CD4-positive, CD25-positive, alpha-beta regulatory T cell (primary cell): ENCODE measurements around the gene MOB4. TPM values are rescaled to one million over a fixed set of nuclear protein-coding genes. Genes with fewer than 3 reads are reported as not detected.
"Not testable (repeated sequence)": the region's sequence is repeated elsewhere in the genome, so short reads cannot be mapped to it uniquely, and the experiment has no call there.

Source experiments
- ATAC-seq, 2 donors: fragments of 150-1000 bp; cut with Tn5 transposase; one replicate each; pipeline ENCODE4 v1.10.0; 2021; ENCODE audit warnings: low read depth in 2 of 2, moderate number of reproducible peaks in 2 of 2, moderate library complexity in 1 of 2
- DNase-seq, 3 donors: peaks; one replicate each; pipeline versions ENCODE4 v3.0.0 to v3.0.0-alpha.2; 2012 to 2022; ENCODE audit warnings: mixed read lengths in 1 of 3
- H3K27ac ChIP-seq: one replicate; pipeline ENCODE4 v1.7.0; 2013; ENCODE audit warnings: mild to moderate bottlenecking, low read length; ENCODE audit not compliant: insufficient read depth, poor library complexity, severe bottlenecking
- H3K27me3 ChIP-seq: one replicate; pipeline ENCODE4 v1.7.0; 2013; ENCODE audit warnings: low read length; ENCODE audit not compliant: control insufficient read depth, insufficient read depth
- H3K36me3 ChIP-seq: one replicate; pipeline ENCODE4 v1.7.0; 2013; ENCODE audit warnings: mild to moderate bottlenecking, low read length, moderate library complexity; ENCODE audit not compliant: control insufficient read depth, insufficient read depth
- H3K4me1 ChIP-seq: 2 replicates; pipeline ENCODE4 v1.7.0; 2013; ENCODE audit warnings: mild to moderate bottlenecking, low read length; ENCODE audit not compliant: insufficient read depth, control insufficient read depth, poor library complexity, severe bottlenecking
- H3K4me3 ChIP-seq: one replicate; pipeline ENCODE4 v1.7.0; 2013; ENCODE audit warnings: low read depth, mild to moderate bottlenecking, low read length, moderate library complexity
- H3K9me3 ChIP-seq, 2 experiments: 1 replicate in 1 of 2; 2 replicates in 1 of 2; pipeline ENCODE4 v1.7.0; 2013; ENCODE audit warnings: low read length in 2 of 2, mild to moderate bottlenecking in 1 of 2, moderate library complexity in 1 of 2; ENCODE audit not compliant: control insufficient read depth in 2 of 2
- H3K27ac Mint-ChIP-seq, 3 donors: one replicate each; pipeline ENCODE4 v1.8.0; 2020 to 2022; ENCODE audit warnings: mild to moderate bottlenecking in 3 of 3, mixed read lengths in 3 of 3, moderate library complexity in 2 of 3
- H3K27me3 Mint-ChIP-seq: one replicate; pipeline ENCODE4 v1.8.0; 2022; ENCODE audit warnings: mild to moderate bottlenecking, mixed read lengths
- H3K36me3 Mint-ChIP-seq: one replicate; pipeline ENCODE4 v1.8.0; 2020; ENCODE audit warnings: mixed read lengths
- H3K4me1 Mint-ChIP-seq, 4 donors: one replicate each; pipeline ENCODE4 v1.8.0; 2020 to 2022; ENCODE audit warnings: mixed read lengths in 4 of 4, mild to moderate bottlenecking in 1 of 4
- H3K4me3 Mint-ChIP-seq, 4 donors: one replicate each; pipeline ENCODE4 v1.8.0; 2020 to 2022; ENCODE audit warnings: mild to moderate bottlenecking in 4 of 4, mixed read lengths in 4 of 4, moderate library complexity in 3 of 4
- H3K9me3 Mint-ChIP-seq, 7 donors: one replicate each; pipeline ENCODE4 v1.8.0; 2020 to 2022; ENCODE audit warnings: mixed read lengths in 7 of 7, mild to moderate bottlenecking in 3 of 7, moderate library complexity in 2 of 7
- polyA plus RNA-seq, 4 donors: library from polyadenylated mRNA; unstranded; fragments of 300-500 nt; fragmentation: Illumina TruSeq; gene quantifications; one replicate each; pipeline ENCODE4 v1.2.3, GENCODE V29; 2021
- total RNA-seq: library from RNA; stranded (reverse); gene quantifications from one replicate; pipeline ENCODE4 v1.2.3, GENCODE V29; 2022

Gene MOB4
- total and polyA plus RNA-seq, 5 donors from 2014 or later = 22.7 to 36.0 (median 25.8) TPM

DNA sequence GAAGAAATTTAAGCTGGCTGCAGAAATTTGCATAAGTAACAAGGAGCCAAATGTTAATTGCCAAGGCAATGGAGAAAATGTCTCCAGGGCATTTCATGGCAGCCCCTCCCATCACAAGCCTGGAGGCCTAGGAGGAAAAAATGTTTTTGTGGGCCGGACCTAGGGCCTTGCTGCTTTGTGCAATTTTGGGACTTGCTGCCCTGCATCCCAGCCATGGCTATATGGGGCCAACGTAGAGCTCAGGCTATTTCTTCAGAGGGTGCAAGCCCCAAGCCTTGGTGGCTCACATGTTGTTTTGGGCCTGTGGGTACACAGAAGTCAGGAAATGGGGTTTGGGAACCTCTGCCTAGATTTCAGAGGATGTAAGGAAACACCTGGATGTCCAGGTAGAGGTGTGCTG lies 57.7 kb downstream of the MOB4 start:
- Histone ChIP-seq H3K4me1 (no peaks in the 10 kb centered on the region), H3K36me3 (no peaks in the 10 kb centered on the region), H3K9me3 (peaks cover 2 to 11% of the 10 kb centered on the region in 2 experiments), H3K27me3 (no peaks in the 10 kb centered on the region), H3K4me3 (no peak overlapping the region), H3K27ac (no peak overlapping the region)
- no peak overlapping the region for H3K4me3 Mint-ChIP-seq
- DNase-seq (no peak), ATAC-seq (no peak)
- H3K4me1 Mint-ChIP-seq = peaks cover 0 to 3% (median 0%) of the 10 kb centered on the region in 4 donors
- peaks cover 15% of the 10 kb centered on the region for H3K36me3 Mint-ChIP-seq
- H3K9me3 Mint-ChIP-seq = peaks cover 0 to 20% (median 6%) of the 10 kb centered on the region in 7 donors
- peak overlapping the region in 1 of 3 donors; percentile 44 for H3K27ac Mint-ChIP-seq
- H3K27me3 Mint-ChIP-seq = no peaks in the 10 kb centered on the region

DNA sequence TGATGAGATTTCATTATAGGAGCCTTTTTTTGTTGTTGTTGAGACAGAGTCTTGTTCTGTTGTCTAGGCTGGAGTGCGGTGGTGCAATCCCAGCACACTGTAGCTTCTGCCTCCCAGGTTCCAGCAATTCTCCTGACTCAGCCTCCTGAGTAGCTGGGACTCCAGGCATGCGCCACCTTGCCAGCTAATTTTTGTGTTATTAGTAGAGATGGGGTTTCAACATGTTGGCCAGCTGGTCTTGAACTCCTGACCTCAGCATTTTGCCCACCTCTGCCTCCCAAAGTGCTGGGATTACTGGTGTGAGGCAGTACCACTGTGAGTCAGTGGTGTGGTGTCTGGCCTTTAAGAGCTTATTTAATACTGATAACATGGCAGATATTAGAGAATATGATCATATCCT lies 60.1 kb downstream of the MOB4 start:
- H3K27ac ChIP-seq = no peak overlapping the region
- no peak for DNase-seq
- H3K9me3 ChIP-seq = peaks cover 2 to 11% of the 10 kb centered on the region in 2 experiments
- Mint-ChIP-seq H3K9me3 (peaks cover 0 to 20% (median 6%) of the 10 kb centered on the region in 7 donors), H3K27me3 (no peaks in the 10 kb centered on the region), H3K4me1 (peaks cover 0 to 3% (median 0%) of the 10 kb centered on the region in 4 donors), H3K27ac (no peak overlapping the region), H3K4me3 (no peak overlapping the region), H3K36me3 (peaks cover 12% of the 10 kb centered on the region)
- no peaks in the 10 kb centered on the region for H3K27me3 ChIP-seq
- H3K36me3 ChIP-seq = no peaks in the 10 kb centered on the region
- H3K4me1 ChIP-seq = no peaks in the 10 kb centered on the region
- no peak overlapping the region for H3K4me3 ChIP-seq
- ATAC-seq = no peak

DNA sequence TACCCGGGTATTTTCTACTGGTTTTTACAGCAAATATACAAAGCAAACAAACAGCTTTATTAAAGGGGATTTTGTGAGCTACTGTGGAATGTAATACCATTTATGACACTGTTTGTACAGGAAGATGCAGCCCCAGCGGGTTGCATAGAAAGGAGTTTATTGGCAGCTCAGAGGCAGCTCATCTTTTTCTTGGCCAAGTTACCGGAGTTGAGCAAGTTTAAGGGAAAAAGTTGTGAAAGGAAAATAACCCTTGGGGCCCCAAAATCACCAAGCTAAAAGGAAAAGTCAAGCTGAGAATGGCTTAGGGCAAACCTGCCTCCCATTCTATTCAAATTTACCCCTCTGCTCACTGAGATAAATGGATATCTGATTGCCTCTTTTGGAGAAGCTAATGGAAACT lies 60.8 kb downstream of the MOB4 start:
- Histone ChIP-seq H3K4me3 (no peak overlapping the region), H3K36me3 (no peaks in the 10 kb centered on the region), H3K27ac (no peak overlapping the region), H3K9me3 (peaks cover 2 to 11% of the 10 kb centered on the region in 2 experiments), H3K27me3 (no peaks in the 10 kb centered on the region), H3K4me1 (no peaks in the 10 kb centered on the region)
- Mint-ChIP-seq H3K27ac (no peak overlapping the region), H3K4me1 (peaks cover 0 to 3% (median 0%) of the 10 kb centered on the region in 4 donors), H3K27me3 (no peaks in the 10 kb centered on the region), H3K36me3 (peaks cover 12% of the 10 kb centered on the region), H3K4me3 (no peak overlapping the region), H3K9me3 (peaks cover 0 to 20% (median 6%) of the 10 kb centered on the region in 7 donors)
- ATAC-seq (no peak), DNase-seq (no peak)

DNA sequence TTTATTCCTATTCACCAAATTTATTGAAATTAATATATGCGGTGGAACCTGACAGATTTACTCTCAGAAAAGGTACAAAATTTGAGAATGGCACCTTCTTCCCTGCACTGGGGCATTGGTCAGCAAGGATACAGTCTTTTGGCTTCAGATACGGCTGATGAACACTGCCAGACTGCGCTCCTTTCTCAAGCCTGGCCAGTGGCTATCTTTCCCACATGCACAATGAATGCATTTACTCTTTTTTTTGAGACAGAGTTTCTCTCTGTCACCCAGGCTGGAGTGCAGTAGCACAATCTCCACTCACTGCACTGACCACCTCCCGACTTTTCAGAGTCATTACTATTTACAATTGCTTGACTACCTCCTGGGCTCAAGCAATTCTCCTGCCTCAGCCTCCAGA lies 61.6 kb downstream of the MOB4 start:
- Mint-ChIP-seq H3K27me3 (no peaks in the 10 kb centered on the region), H3K9me3 (peaks cover 0 to 20% (median 6%) of the 10 kb centered on the region in 7 donors), H3K27ac (no peak overlapping the region), H3K4me3 (no peak overlapping the region), H3K4me1 (peaks cover 0 to 3% (median 0%) of the 10 kb centered on the region in 4 donors), H3K36me3 (peaks cover 9% of the 10 kb centered on the region)
- no peak for ATAC-seq
- no peak overlapping the region for H3K4me3 ChIP-seq
- no peak for DNase-seq
- peaks cover 2 to 11% of the 10 kb centered on the region in 2 experiments for H3K9me3 ChIP-seq
- no peaks in the 10 kb centered on the region for H3K4me1 ChIP-seq
- H3K27me3 ChIP-seq = no peaks in the 10 kb centered on the region
- no peaks in the 10 kb centered on the region for H3K36me3 ChIP-seq
- H3K27ac ChIP-seq = no peak overlapping the region

DNA sequence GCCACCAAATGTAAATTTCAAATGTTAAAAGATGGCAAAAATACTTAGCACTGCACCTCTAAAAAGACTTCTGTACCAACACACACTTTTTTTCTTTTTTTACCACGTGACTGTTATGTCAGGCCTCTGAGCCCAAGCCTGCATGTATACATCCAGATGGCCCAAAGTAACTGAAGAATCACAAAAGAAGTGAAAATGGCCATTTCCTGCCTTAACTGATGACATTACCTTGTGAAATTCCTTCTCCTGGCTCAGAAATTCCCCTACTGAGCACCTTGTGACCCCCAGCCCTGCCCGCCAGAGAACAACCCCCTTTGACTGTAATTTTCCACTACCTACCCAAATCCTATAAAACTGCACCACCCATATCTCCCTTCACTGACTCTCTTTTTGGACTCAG lies 62.4 kb downstream of the MOB4 start:
- not testable (repeated sequence) for H3K27me3 ChIP-seq, H3K27me3 Mint-ChIP-seq, H3K36me3 Mint-ChIP-seq, H3K27ac Mint-ChIP-seq, H3K27ac ChIP-seq, H3K4me1 ChIP-seq, ATAC-seq, H3K4me3 Mint-ChIP-seq, H3K4me3 ChIP-seq, H3K4me1 Mint-ChIP-seq, H3K36me3 ChIP-seq, DNase-seq
- H3K9me3 Mint-ChIP-seq = peaks cover 0 to 16% (median under 1%) of the 10 kb centered on the region in 7 donors
- H3K9me3 ChIP-seq = peaks cover 2 to 11% of the 10 kb centered on the region in 2 experiments

DNA sequence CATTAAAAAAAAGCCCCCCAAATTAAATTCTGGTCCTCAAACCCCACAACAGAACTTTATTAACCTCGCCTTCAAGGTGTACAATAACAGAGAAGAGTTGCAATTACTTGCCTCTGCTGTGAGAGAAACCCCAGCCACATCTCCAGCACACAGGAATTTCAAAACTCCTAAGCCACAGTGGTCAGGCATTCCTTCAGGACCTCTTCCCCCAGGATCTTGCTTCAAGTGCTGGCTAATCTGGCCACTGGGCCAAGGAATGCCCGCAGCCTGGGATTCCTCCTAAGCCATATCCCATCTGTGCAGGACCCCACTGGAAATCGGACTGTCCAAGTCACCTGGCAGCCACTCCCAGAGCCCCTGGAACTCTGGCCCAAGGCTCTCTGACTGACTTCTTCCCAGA lies 64.3 kb downstream of the MOB4 start:
- not testable (repeated sequence) for H3K4me1 ChIP-seq, H3K27ac ChIP-seq, H3K36me3 ChIP-seq, H3K27ac Mint-ChIP-seq, H3K9me3 ChIP-seq, H3K4me3 Mint-ChIP-seq, H3K9me3 Mint-ChIP-seq, H3K4me1 Mint-ChIP-seq, ATAC-seq, H3K4me3 ChIP-seq, H3K36me3 Mint-ChIP-seq, H3K27me3 ChIP-seq, DNase-seq, H3K27me3 Mint-ChIP-seq

DNA sequence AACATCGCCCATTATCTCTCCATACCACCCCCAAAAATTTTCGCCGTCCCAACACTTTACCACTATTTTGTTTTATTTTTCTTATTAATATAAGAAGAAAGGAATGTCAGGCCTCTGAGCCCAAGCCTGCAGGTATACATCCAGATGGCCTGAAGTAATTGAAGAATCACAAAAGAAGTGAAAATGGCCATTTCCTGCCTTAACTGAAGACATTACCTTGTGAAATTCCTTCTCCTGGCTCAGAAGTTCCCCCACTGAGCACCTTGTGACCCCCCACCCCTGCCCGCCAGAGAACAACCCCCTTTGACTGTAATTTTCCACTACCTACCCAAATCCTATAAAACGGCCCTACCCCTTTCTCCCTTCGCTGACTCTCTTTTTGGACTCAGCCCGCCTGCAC lies 71.4 kb downstream of the MOB4 start:
- H3K9me3 ChIP-seq, H3K36me3 Mint-ChIP-seq, H3K4me1 Mint-ChIP-seq, H3K27me3 ChIP-seq, H3K9me3 Mint-ChIP-seq, H3K4me1 ChIP-seq, H3K4me3 Mint-ChIP-seq, H3K27ac ChIP-seq, DNase-seq, H3K27me3 Mint-ChIP-seq, H3K4me3 ChIP-seq, ATAC-seq, H3K36me3 ChIP-seq, H3K27ac Mint-ChIP-seq: not testable (repeated sequence)

DNA sequence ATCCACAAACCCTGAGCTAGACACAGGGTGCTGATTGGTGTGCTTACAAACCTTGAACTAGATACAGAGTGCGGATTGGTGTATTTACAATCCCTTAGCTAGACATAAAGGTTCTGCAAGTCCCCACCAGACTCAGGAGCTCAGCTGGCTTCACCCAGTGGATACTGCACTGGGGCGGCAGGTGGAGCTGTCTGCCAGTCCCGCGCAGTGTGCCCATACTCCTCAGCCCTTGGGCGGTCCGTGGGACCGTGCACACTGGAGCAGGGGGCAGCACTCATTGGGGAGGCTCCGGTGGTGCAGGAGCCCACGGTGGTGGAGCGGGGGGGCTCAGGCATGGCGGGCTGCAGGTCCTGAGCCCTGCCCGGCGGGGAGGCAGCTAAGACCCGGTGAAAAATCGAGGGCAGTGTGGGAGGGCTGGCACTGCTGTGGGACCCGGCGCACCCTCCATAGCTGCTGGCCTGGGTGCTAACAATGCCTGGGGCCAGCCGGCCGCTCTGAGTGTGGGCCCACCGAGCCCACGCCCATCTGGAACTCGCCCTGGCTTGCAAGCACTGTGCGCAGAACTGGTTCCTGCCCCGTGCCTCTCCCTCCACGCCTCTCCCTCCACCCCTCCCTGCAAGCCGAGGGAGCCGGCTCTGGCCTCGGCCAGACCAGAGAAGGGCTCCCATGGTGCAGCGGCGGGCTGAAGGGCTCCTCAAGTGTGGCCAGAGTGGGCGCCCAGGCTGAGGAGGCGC lies 75.6 kb downstream of the MOB4 start:
- no peak overlapping the region for H3K4me3 Mint-ChIP-seq
- Histone ChIP-seq H3K36me3 (no peaks in the 10 kb centered on the region), H3K9me3 (no peaks in the 10 kb centered on the region), H3K27me3 (peaks cover 2% of the 10 kb centered on the region), H3K4me1 (no peaks in the 10 kb centered on the region), H3K4me3 (no peak overlapping the region), H3K27ac (no peak overlapping the region)
- no peaks in the 10 kb centered on the region for H3K36me3 Mint-ChIP-seq
- peaks cover 15% of the 10 kb centered on the region for H3K27me3 Mint-ChIP-seq
- DNase-seq (no peak), ATAC-seq (no peak)
- no peak overlapping the region for H3K27ac Mint-ChIP-seq
- H3K4me1 Mint-ChIP-seq = no peaks in the 10 kb centered on the region
- H3K9me3 Mint-ChIP-seq = peaks cover 0 to 2% (median 0%) of the 10 kb centered on the region in 7 donors
